ENCODE results near the gene GCGR.

Gene GCGR

GRCh38 chr17:81803728-81804558 lies at the start of gene GCGR:
Gene GCGR (plus strand): TSS chr17:81804150. CDS start chr17:81809019, 4,869 bp downstream.
- ChIA-PET POLR2A (no interaction called here), CTCF (no interaction called here)
- no peak within 1 kb of the TSS for H3K27ac ChIP-seq (ENCODE audit: extremely low read depth, low read depth, low read length)
- no peaks in the 10 kb centered on the region for H3K36me3 ChIP-seq (ENCODE audit: control insufficient read depth in 2 of 2, insufficient read depth in 1 of 2, low read length in 2 of 2)
- no peaks in the 10 kb centered on the region for H3K9me3 ChIP-seq (ENCODE audit: control insufficient read depth, insufficient read depth, low read depth, low read length)
- TF ChIP-seq OVOL3 (tag by site-specific recombination; IDR thresholded peaks at IDR 0.05) (no peak), HOXA7 (CRISPR knock-in tag; IDR thresholded peaks at IDR 0.05; ENCODE audit: borderline replicate concordance) (no peak), ZBTB7A (tag by site-specific recombination; IDR thresholded peaks at IDR 0.05; ENCODE audit: low read depth) (0 out of 2 replicates have a peak, but pooled peaks have one; percentile 49), KLF1 (tag by site-specific recombination; IDR thresholded peaks at IDR 0.05) (peak; percentile 28; the same call in 1 of the 2 replicates), ZFHX2 (tag by site-specific recombination; conservative IDR thresholded peaks at IDR 0.05) (peak; percentile 17; the same call in 1 of the 2 replicates)
- no peak within 1 kb of the TSS; the same call in 1 of the 2 replicates for H3K4me3 ChIP-seq (ENCODE audit: low read depth, low read length)
- peaks cover 2% of the 10 kb centered on the region; the same call in 1 of the 2 replicates for H3K4me1 ChIP-seq (ENCODE audit: control insufficient read depth, insufficient read depth, low read length)

- ChIA-PET POLR2A (no interaction called here), CTCF (no interaction called here)
- TF ChIP-seq ZXDB (tag by site-specific recombination; IDR thresholded peaks at IDR 0.05) = no peak
- TF ChIP-seq ZNF324 (tag by site-specific recombination; IDR thresholded peaks at IDR 0.05) = no peak
- no peak for TF ChIP-seq HOXC10 (CRISPR knock-in tag; IDR thresholded peaks at IDR 0.05)
- no peak for TF ChIP-seq ZNF623 (tag by site-specific recombination; IDR thresholded peaks at IDR 0.05)
- 0 out of 2 replicates have a peak, but pooled peaks have one; percentile 13 for TF ChIP-seq ZNF514 (tag by site-specific recombination; IDR thresholded peaks at IDR 0.05)
- no peak for TF ChIP-seq TSHZ1 (tag by site-specific recombination; IDR thresholded peaks at IDR 0.05; ENCODE audit: borderline replicate concordance)
- TF ChIP-seq ELK4 (IDR thresholded peaks at IDR 0.05; ENCODE audit: borderline replicate concordance, low read depth, low read length) = no peak
- TF ChIP-seq ZBTB17 (tag by site-specific recombination; IDR thresholded peaks at IDR 0.05) = no peak
- TF ChIP-seq ZNF843 (tag by site-specific recombination; IDR thresholded peaks at IDR 0.05) = no peak
- no peak for TF ChIP-seq ZNF513 (tag by site-specific recombination; IDR thresholded peaks at IDR 0.05)
- no peak for TF ChIP-seq ZNF184 (tag by site-specific recombination; IDR thresholded peaks at IDR 0.05)
- TF ChIP-seq ZNF302 (tag by site-specific recombination; IDR thresholded peaks at IDR 0.05; ENCODE audit: low read depth) = no peak; the same call in 1 of the 2 replicates
- no peak for TF ChIP-seq OSR2 (tag by site-specific recombination; IDR thresholded peaks at IDR 0.05)
- no peak for TF ChIP-seq TRIM28 (IDR thresholded peaks at IDR 0.05; ENCODE audit: borderline replicate concordance, low read length)
- no peak for TF ChIP-seq ZNF24 (tag by site-specific recombination; IDR thresholded peaks at IDR 0.05)
- TF ChIP-seq SCRT1 (tag by site-specific recombination; IDR thresholded peaks at IDR 0.05; ENCODE audit: borderline replicate concordance) = peak; percentile 7; the same call in 1 of the 2 replicates
- TF ChIP-seq ZNF391 (tag by site-specific recombination; IDR thresholded peaks at IDR 0.05; ENCODE audit: borderline replicate concordance, low read depth) = no peak; the same call in 1 of the 2 replicates
- TF ChIP-seq ZNF488 (tag by site-specific recombination; IDR thresholded peaks at IDR 0.05) = peak; percentile 62; the same call in 1 of the 2 replicates
- no peak for TF ChIP-seq ZNF292 (tag by site-specific recombination; IDR thresholded peaks at IDR 0.05; ENCODE audit: borderline replicate concordance, low read depth)
Observed at GRCh38 chr17:81792675-81793615, 11.0 kb upstream of the GCGR start.

More at GRCh38 chr17:81792675-81793615, 11.0 kb upstream of the GCGR start:
- H3K9me3 ChIP-seq (ENCODE audit: control insufficient read depth, insufficient read depth, low read depth, low read length) = no peaks in the 10 kb centered on the region
- no peak overlapping the region for H3K4me3 ChIP-seq (ENCODE audit: low read depth, low read length)
- no peaks in the 10 kb centered on the region for H3K4me1 ChIP-seq (ENCODE audit: control insufficient read depth, insufficient read depth, low read length)
- H3K36me3 ChIP-seq (ENCODE audit: control insufficient read depth in 2 of 2, insufficient read depth in 1 of 2, low read length in 2 of 2) = no peaks in the 10 kb centered on the region; a peak in 1 of 3 replicates
- H3K27ac ChIP-seq (ENCODE audit: extremely low read depth, low read depth, low read length) = no peak overlapping the region
